ENCODE data around the gene MGAT4B.

GRCh38 chr5:179755022-179755421 lies 51.6 kb downstream of the MGAT4B start:
- TF ChIP-seq GATA2 (IDR thresholded peaks at IDR 0.05; ENCODE audit: low read depth, low read length) = no peak
- TF ChIP-seq GATA3 (IDR thresholded peaks at IDR 0.05; ENCODE audit: low read depth, low read length) = no peak
